Stimulated activated CD4-positive, alpha-beta T cell treated with anti-CD3 and anti-CD28 coated beads, Interleukin-12 subunit alpha, Interleukin-12 subunit beta, amount 100 ng/mL, for 24 hours (primary cell): ENCODE results near the gene PICK1.

Source experiments
- DNase-seq, 2 experiments: peaks; one replicate each; pipeline ENCODE4 v3.0.0-alpha.2; 2020; ENCODE audit warnings: low read depth in 2 of 2

PICK1 gene

GRCh38 chr22:38087855-38088254, 30.7 kb downstream of the PICK1 start:
- no peak for DNase-seq

GRCh38 chr22:38088629-38089473, 31.6 kb downstream of the PICK1 start:
- DNase-seq = no peak

- no peak for DNase-seq
These were observed 32.3 kb downstream of the PICK1 start for GRCh38 chr22:38089474-38089851.

GRCh38 chr22:38097058-38097457, 39.9 kb downstream of the PICK1 start:
- DNase-seq = no peak

- no peak for DNase-seq
These were observed 40.6 kb downstream of the PICK1 start for GRCh38 chr22:38097557-38098409.

DNA sequence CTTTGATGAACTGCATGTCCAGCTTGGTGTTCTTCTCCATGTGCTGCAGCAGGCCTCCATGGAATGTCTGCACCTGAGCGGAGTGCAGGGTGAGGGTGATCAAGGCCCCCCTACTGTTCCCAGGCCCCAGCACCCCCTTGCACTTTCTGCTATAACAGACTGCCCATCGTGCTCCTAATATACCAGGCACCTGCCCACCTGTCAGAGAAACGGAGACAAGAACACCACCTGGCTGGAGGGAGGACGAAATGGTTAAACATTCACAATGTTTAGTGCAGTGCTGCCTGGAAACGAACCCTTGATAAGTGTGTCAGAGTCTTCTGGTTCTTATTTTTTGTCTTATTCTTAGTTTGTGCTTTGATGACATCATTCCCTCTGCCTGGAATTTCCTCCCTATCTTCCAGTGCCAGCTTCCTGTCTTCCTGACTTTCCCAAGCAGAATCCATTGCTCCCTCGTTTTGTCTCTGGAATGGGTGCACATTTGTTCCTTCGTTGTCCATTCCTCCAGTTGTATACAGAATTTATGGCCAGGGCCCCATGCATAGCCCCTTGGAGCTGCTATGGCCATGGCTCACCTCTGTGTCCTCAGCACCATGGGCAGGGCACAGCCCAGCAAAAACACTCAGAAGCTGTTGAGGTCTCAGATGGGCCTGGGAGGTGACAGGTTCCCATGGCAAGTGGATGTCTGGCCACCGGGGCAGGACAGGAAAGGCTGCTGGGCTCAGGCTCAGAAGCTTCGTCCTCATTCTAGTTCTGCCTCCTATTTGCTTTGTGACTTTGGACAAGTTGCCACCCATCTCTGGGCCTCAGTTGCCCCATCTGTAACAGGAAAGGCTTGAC, 41.4 kb downstream of the PICK1 start:
- no peak for DNase-seq

- no peak for DNase-seq
These were observed 46.4 kb downstream of the PICK1 start for GRCh38 chr22:38103641-38104040.

GRCh38 chr22:38104084-38104483, 46.9 kb downstream of the PICK1 start:
- DNase-seq = no peak

DNA sequence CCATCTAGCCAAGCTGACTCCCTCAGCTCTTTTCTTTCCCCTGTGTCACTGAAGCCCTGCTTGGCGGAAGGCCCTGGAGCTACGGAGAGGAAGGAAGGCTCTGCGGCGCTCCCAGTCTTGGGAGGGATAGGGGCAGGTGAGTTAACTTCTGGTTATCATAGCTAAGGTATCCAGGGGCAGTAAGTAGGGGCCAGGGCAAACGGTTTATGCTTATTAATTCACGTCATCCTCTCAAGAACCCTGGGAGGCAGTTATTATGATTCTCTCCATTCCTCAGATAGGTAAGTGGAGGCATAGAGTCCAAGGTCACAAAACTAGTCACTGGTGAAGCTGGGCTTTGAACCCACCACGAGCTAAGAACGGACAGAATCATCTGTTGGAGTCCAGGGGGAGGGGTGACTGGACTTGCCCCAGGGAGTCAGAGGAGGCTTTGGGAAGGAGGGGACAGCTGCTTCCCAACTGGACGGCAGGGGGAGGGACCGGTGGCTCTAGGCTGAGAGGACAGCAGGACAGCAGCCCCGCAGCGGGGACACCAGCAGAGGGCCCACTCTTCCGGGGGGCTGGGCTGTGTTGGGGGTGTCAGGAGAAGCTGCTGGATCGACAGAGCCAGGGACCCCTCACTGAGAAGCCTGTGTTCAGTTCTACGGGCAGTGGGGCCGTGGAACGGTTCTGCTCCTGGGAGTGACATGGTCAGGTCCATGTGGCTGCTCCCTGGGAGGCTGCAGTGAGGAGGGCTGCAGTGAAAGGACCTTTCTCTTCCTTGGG, 49.8 kb downstream of the PICK1 start:
- DNase-seq = no peak

GRCh38 chr22:38107692-38108515, 50.7 kb downstream of the PICK1 start:
- DNase-seq = no peak

- DNase-seq = no peak
These were observed 51.5 kb downstream of the PICK1 start for GRCh38 chr22:38108561-38109319.

- DNase-seq = no peak
These were observed 52.3 kb downstream of the PICK1 start for GRCh38 chr22:38109371-38110001.

- DNase-seq = no peak
These were observed 53.0 kb downstream of the PICK1 start, which contains the start of gene BAIAP2L2 for GRCh38 chr22:38110008-38110862. Gene BAIAP2L2 (minus strand): TSS chr22:38110684. CDS start chr22:38110525, 159 bp downstream.

GRCh38 chr22:38110863-38111852, 54.0 kb downstream of the PICK1 start:
- no peak for DNase-seq

GRCh38 chr22:38111925-38112355, 54.7 kb downstream of the PICK1 start:
- no peak for DNase-seq

GRCh38 chr22:38112381-38112780, 55.2 kb downstream of the PICK1 start:
- no peak for DNase-seq
